HEK293 (cell line): ENCODE data around the gene C2CD5.

Source experiments
- CTCF ChIA-PET: fragments of 350-600 bp; formaldehyde crosslinking; extraction: SDS; loops from one replicate; lab custom pipeline; 2021; ENCODE audit warnings: antibody characterized with exemption; lab: Yijun Ruan, JAX
- POLR2A ChIA-PET: fragments of 300-600 bp; formaldehyde crosslinking; extraction: SDS; loops from one replicate; lab custom pipeline; 2020; ENCODE audit warnings: antibody characterized with exemption, inconsistent platforms; lab: Yijun Ruan, JAX
- H3K27ac ChIP-seq: fragments of 200-500 bp; sonication (Bioruptor generic); 2 replicates; pipeline ENCODE4 v1.5.1; 2014; ENCODE audit warnings: low read depth, low read length, control low read depth, inconsistent platforms; ENCODE audit errors: extremely low read depth
- H3K36me3 ChIP-seq, 2 experiments: fragments of 200-500 bp in 1 of 2; sonication (Bioruptor generic) in 1 of 2; 1 replicate in 1 of 2; 2 replicates in 1 of 2; pipeline ENCODE4 v1.5.1; 2014 to 2017; ENCODE audit warnings: inconsistent platforms in 2 of 2, low read length in 2 of 2; ENCODE audit not compliant: control insufficient read depth in 2 of 2, insufficient read depth in 1 of 2
- H3K4me1 ChIP-seq: fragments of 200-500 bp; sonication (Bioruptor generic); 2 replicates; pipeline ENCODE4 v1.5.1; 2014; ENCODE audit warnings: mild to moderate bottlenecking, low read length, inconsistent platforms; ENCODE audit not compliant: control insufficient read depth, insufficient read depth
- H3K4me3 ChIP-seq: 2 replicates; pipeline ENCODE4 v1.5.1; 2011; ENCODE audit warnings: low read depth, mild to moderate bottlenecking, control low read depth, low read length, moderate library complexity
- H3K9me3 ChIP-seq: fragments of 200-500 bp; sonication (Bioruptor generic); 2 replicates; pipeline ENCODE4 v1.5.1; 2014; ENCODE audit warnings: low read depth, low read length, inconsistent platforms; ENCODE audit not compliant: control insufficient read depth, insufficient read depth
- EGR2 ChIP-seq: fragments of 450-650 bp; formaldehyde crosslinking; IDR thresholded peaks from 2 replicates; pipeline ENCODE4 v1.5.1; 2016; ENCODE audit warnings: low read depth, missing biosample characterization, missing genetic modification characterization
- GLIS1 ChIP-seq: fragments of 450-650 bp; formaldehyde crosslinking; IDR thresholded peaks from 2 replicates; pipeline ENCODE4 v1.5.1; 2016; ENCODE audit warnings: missing biosample characterization, missing genetic modification characterization
- HOXD13 ChIP-seq: sonication (generic); formaldehyde crosslinking; IDR thresholded peaks from 2 replicates; pipeline ENCODE4 v1.8.0; 2022; ENCODE audit warnings: missing genetic modification reagents, borderline replicate concordance
- SP3 ChIP-seq: fragments of 450-650 bp; formaldehyde crosslinking; IDR thresholded peaks from 2 replicates; pipeline ENCODE4 v1.5.1; 2016; ENCODE audit warnings: missing biosample characterization, missing genetic modification characterization
- ZBTB10 ChIP-seq: fragments of 450-650 bp; formaldehyde crosslinking; IDR thresholded peaks from 2 replicates; pipeline ENCODE4 v1.5.1; 2016; ENCODE audit warnings: missing biosample characterization, missing genetic modification characterization
- ZNF148 ChIP-seq: fragments of 450-650 bp; formaldehyde crosslinking; IDR thresholded peaks from 2 replicates; pipeline ENCODE4 v1.5.0; 2017; ENCODE audit warnings: missing biosample characterization, missing genetic modification characterization, borderline replicate concordance
- ZNF157 ChIP-seq: fragments of 450-650 bp; formaldehyde crosslinking; IDR thresholded peaks from 2 replicates; pipeline ENCODE4 v1.5.1; 2016; ENCODE audit warnings: missing biosample characterization, missing genetic modification characterization
- ZNF184 ChIP-seq: fragments of 450-650 bp; IDR thresholded peaks from 2 replicates; pipeline ENCODE4 v1.5.1; 2018; ENCODE audit warnings: missing biosample characterization, mild to moderate bottlenecking, missing genetic modification characterization
- ZNF19 ChIP-seq: fragments of 450-650 bp; formaldehyde crosslinking; IDR thresholded peaks from 2 replicates; pipeline ENCODE4; 2016; ENCODE audit warnings: missing biosample characterization, missing genetic modification characterization, low read depth
- ZNF311 ChIP-seq: fragments of 450-650 bp; formaldehyde crosslinking; IDR thresholded peaks from 2 replicates; pipeline ENCODE4 v1.5.1; 2017; ENCODE audit warnings: missing biosample characterization, missing genetic modification characterization, borderline replicate concordance
- ZNF350 ChIP-seq: fragments of 450-650 bp; formaldehyde crosslinking; IDR thresholded peaks from 2 replicates; pipeline ENCODE4 v1.5.0; 2017; ENCODE audit warnings: missing biosample characterization, mild to moderate bottlenecking, missing genetic modification characterization
- ZNF362 ChIP-seq: fragments of 450-650 bp; formaldehyde crosslinking; IDR thresholded peaks from 2 replicates; pipeline ENCODE4 v1.5.1; 2016; ENCODE audit warnings: missing biosample characterization, missing genetic modification characterization
- ZNF571 ChIP-seq: fragments of 450-650 bp; formaldehyde crosslinking; IDR thresholded peaks from 2 replicates; pipeline ENCODE4 v1.5.0; 2017; ENCODE audit warnings: missing biosample characterization, missing genetic modification characterization
- ZNF585B ChIP-seq: fragments of 450-650 bp; formaldehyde crosslinking; IDR thresholded peaks from 2 replicates; pipeline ENCODE4 v1.5.1; 2016; ENCODE audit warnings: missing biosample characterization, missing genetic modification characterization
- ZNF664 ChIP-seq: fragments of 450-650 bp; formaldehyde crosslinking; IDR thresholded peaks from 2 replicates; pipeline ENCODE4 v1.5.1; 2016; ENCODE audit warnings: missing biosample characterization, missing genetic modification characterization
- ZNF670 ChIP-seq: fragments of 450-650 bp; formaldehyde crosslinking; IDR thresholded peaks from 2 replicates; pipeline ENCODE4 v1.5.1; 2016; ENCODE audit warnings: missing biosample characterization, missing genetic modification characterization, low read depth
- ZNF677 ChIP-seq: fragments of 450-650 bp; IDR thresholded peaks from 2 replicates; pipeline ENCODE4 v1.5.0; 2018; ENCODE audit warnings: missing biosample characterization, mild to moderate bottlenecking, missing genetic modification characterization, moderate library complexity
- ZNF692 ChIP-seq: fragments of 450-650 bp; formaldehyde crosslinking; IDR thresholded peaks from 2 replicates; pipeline ENCODE4 v1.5.1; 2016; ENCODE audit warnings: missing biosample characterization, missing genetic modification characterization
- ZNF747 ChIP-seq: fragments of 450-650 bp; formaldehyde crosslinking; IDR thresholded peaks from 2 replicates; pipeline ENCODE4 v1.5.1; 2016; ENCODE audit warnings: missing biosample characterization, missing genetic modification characterization

The C2CD5 gene

GRCh38 chr12:22574921-22575320 lies 30.6 kb upstream of the C2CD5 start:
- no peak overlapping the region for H3K27ac ChIP-seq
- ChIA-PET POLR2A (no interaction called here), CTCF (interaction anchor here (0.7 kb wide), 1 partner anchor 9 kb away, joined by 3 read pairs; no protein-coding TSS in a partner anchor)
- no peaks in the 10 kb centered on the region for H3K9me3 ChIP-seq
- TF ChIP-seq SP3 (tag by site-specific recombination) (no peak), ZNF157 (tag by site-specific recombination) (no peak), ZNF19 (no peak), ZNF350 (tag by site-specific recombination) (no peak), ZNF664 (tag by site-specific recombination) (no peak), ZNF670 (tag by site-specific recombination) (no peak), ZNF747 (no peak), ZNF571 (tag by site-specific recombination) (no peak), ZNF692 (tag by site-specific recombination) (no peak)
- no peaks in the 10 kb centered on the region for H3K4me1 ChIP-seq
- no peaks in the 10 kb centered on the region for H3K36me3 ChIP-seq
- H3K4me3 ChIP-seq = no peak overlapping the region

- no peaks in the 10 kb centered on the region for H3K9me3 ChIP-seq
- H3K27ac ChIP-seq = no peak overlapping the region
- H3K4me1 ChIP-seq = no peaks in the 10 kb centered on the region
- no peak overlapping the region for H3K4me3 ChIP-seq
- ChIA-PET CTCF (no interaction called here), POLR2A (no interaction called here)
- H3K36me3 ChIP-seq = no peaks in the 10 kb centered on the region
- no peak for TF ChIP-seq ZNF677 (tag by site-specific recombination)
- TF ChIP-seq HOXD13 (CRISPR knock-in tag) = no peak
- no peak for TF ChIP-seq ZNF585B (tag by site-specific recombination)
- no peak for TF ChIP-seq ZNF362 (tag by site-specific recombination)
Observed at GRCh38 chr12:22573181-22573580, 28.8 kb upstream of the C2CD5 start.

- Histone ChIP-seq H3K4me3 (no peak overlapping the region), H3K36me3 (no peaks in the 10 kb centered on the region), H3K9me3 (no peaks in the 10 kb centered on the region), H3K27ac (no peak overlapping the region), H3K4me1 (no peaks in the 10 kb centered on the region)
- ChIA-PET CTCF (no interaction called here), POLR2A (no interaction called here)
- TF ChIP-seq ZNF664 (tag by site-specific recombination) (no peak), GLIS1 (tag by site-specific recombination) (no peak), EGR2 (no peak), ZNF184 (tag by site-specific recombination) (no peak), ZNF311 (tag by site-specific recombination) (no peak), ZBTB10 (tag by site-specific recombination) (no peak), ZNF148 (no peak)
Observed at GRCh38 chr12:22569253-22569652, 24.9 kb upstream of the C2CD5 start.
